Stimulated activated effector memory CD8-positive, alpha-beta T cell treated with anti-CD3 and anti-CD28 coated beads, Interleukin-12 subunit alpha, Interleukin-12 subunit beta, amount 100 ng/mL, for 72 hours (primary cell): ENCODE measurements around the gene AP1S1.
"Not testable (repeated sequence)": the region's sequence is repeated elsewhere in the genome, so short reads cannot be mapped to it uniquely, and the experiment has no call there.

ENCODE experiments used
- ATAC-seq: fragments of 150-1000 bp; cut with Tn5 transposase; 2 replicates; pipeline ENCODE4 v1.10.0; 2021
- DNase-seq, 2 donors: peaks; one replicate each; pipeline ENCODE4 v3.0.0; 2021 to 2022; ENCODE audit warnings: low spot score in 2 of 2
- H3K27ac Mint-ChIP-seq: one replicate; pipeline ENCODE4 v1.8.0; 2022; ENCODE audit warnings: mild to moderate bottlenecking, mixed read lengths
- H3K36me3 Mint-ChIP-seq: one replicate; pipeline ENCODE4 v1.8.0; 2022; ENCODE audit warnings: mild to moderate bottlenecking, mixed read lengths
- H3K4me1 Mint-ChIP-seq: one replicate; pipeline ENCODE4 v1.8.0; 2022; ENCODE audit warnings: mixed read lengths
- H3K4me3 Mint-ChIP-seq: one replicate; pipeline ENCODE4 v1.8.0; 2022; ENCODE audit warnings: mild to moderate bottlenecking, mixed read lengths
- H3K9me3 Mint-ChIP-seq: one replicate; pipeline ENCODE4 v1.8.0; 2022; ENCODE audit warnings: mixed read lengths

The AP1S1 gene

GRCh38 chr7:101186194-101186593 lies 31.9 kb downstream of the AP1S1 start:
- H3K4me3 Mint-ChIP-seq, result no peak overlapping the region
- ATAC-seq (no peak), DNase-seq (no peak)
- H3K36me3 Mint-ChIP-seq, result no peaks in the 10 kb centered on the region
- H3K9me3 Mint-ChIP-seq, result no peaks in the 10 kb centered on the region
- no peak overlapping the region for H3K27ac Mint-ChIP-seq
- H3K4me1 Mint-ChIP-seq, result no peaks in the 10 kb centered on the region

GRCh38 chr7:101186844-101187428 lies 32.7 kb downstream of the AP1S1 start:
- no peaks in the 10 kb centered on the region for H3K4me1 Mint-ChIP-seq
- ATAC-seq (no peak), DNase-seq (no peak)
- H3K27ac Mint-ChIP-seq, result no peak overlapping the region
- no peaks in the 10 kb centered on the region for H3K9me3 Mint-ChIP-seq
- no peaks in the 10 kb centered on the region for H3K36me3 Mint-ChIP-seq
- no peak overlapping the region for H3K4me3 Mint-ChIP-seq

GRCh38 chr7:101189109-101189508 lies 34.8 kb downstream of the AP1S1 start:
- no peaks in the 10 kb centered on the region for H3K36me3 Mint-ChIP-seq
- H3K4me3 Mint-ChIP-seq, result no peak overlapping the region
- DNase-seq (no peak), ATAC-seq (no peak)
- peaks cover 6% of the 10 kb centered on the region for H3K4me1 Mint-ChIP-seq
- no peak overlapping the region for H3K27ac Mint-ChIP-seq
- H3K9me3 Mint-ChIP-seq, result no peaks in the 10 kb centered on the region

- ATAC-seq (no peak), DNase-seq (no peak)
- H3K9me3 Mint-ChIP-seq, result no peaks in the 10 kb centered on the region
- H3K27ac Mint-ChIP-seq, result no peak overlapping the region
- peaks cover 9% of the 10 kb centered on the region for H3K4me1 Mint-ChIP-seq
- no peak overlapping the region for H3K4me3 Mint-ChIP-seq
- H3K36me3 Mint-ChIP-seq, result no peaks in the 10 kb centered on the region
Measured at GRCh38 chr7:101195884-101196283, 41.6 kb downstream of the AP1S1 start.

- no peak overlapping the region for H3K4me3 Mint-ChIP-seq
Measured at GRCh38 chr7:101197991-101198390, 43.7 kb downstream of the AP1S1 start.

GRCh38 chr7:101198476-101198875 lies 44.2 kb downstream of the AP1S1 start:
- H3K4me1 Mint-ChIP-seq, result peaks cover 11% of the 10 kb centered on the region
- no peak for ATAC-seq
- no peaks in the 10 kb centered on the region for H3K9me3 Mint-ChIP-seq
- no peak overlapping the region for H3K4me3 Mint-ChIP-seq
- H3K27ac Mint-ChIP-seq, result no peak overlapping the region
- DNase-seq, result no peak
- no peaks in the 10 kb centered on the region for H3K36me3 Mint-ChIP-seq

More at GRCh38 chr7:101197991-101198390, 43.7 kb downstream of the AP1S1 start:
- DNase-seq, result no peak
- Mint-ChIP-seq H3K27ac (no peak overlapping the region), H3K36me3 (no peaks in the 10 kb centered on the region), H3K9me3 (no peaks in the 10 kb centered on the region), H3K4me1 (peaks cover 10% of the 10 kb centered on the region)
- ATAC-seq, result no peak

- not testable (repeated sequence) for DNase-seq, H3K36me3 Mint-ChIP-seq, H3K9me3 Mint-ChIP-seq, H3K4me3 Mint-ChIP-seq, H3K27ac Mint-ChIP-seq, ATAC-seq
- H3K4me1 Mint-ChIP-seq, result peaks cover 17% of the 10 kb centered on the region
Measured at GRCh38 chr7:101199522-101199921, 45.2 kb downstream of the AP1S1 start.

GRCh38 chr7:101200504-101200861 lies 46.2 kb downstream of the AP1S1 start:
- Mint-ChIP-seq H3K36me3 (no peaks in the 10 kb centered on the region), H3K4me1 (peaks cover 17% of the 10 kb centered on the region), H3K27ac (peak overlapping the region; percentile 10), H3K9me3 (no peaks in the 10 kb centered on the region), H3K4me3 (peak overlapping the region; percentile 37)
- DNase-seq (no peak), ATAC-seq (no peak)

GRCh38 chr7:101200862-101201599 lies 46.8 kb downstream of the AP1S1 start, which contains the start of gene MOGAT3:
MOGAT3 (minus strand) TSS chr7:101201036; CDS start chr7:101200854, 182 bp downstream.
- no peaks in the 10 kb centered on the region for H3K9me3 Mint-ChIP-seq
- ATAC-seq (no peak), DNase-seq (no peak)
- peaks cover 17% of the 10 kb centered on the region for H3K4me1 Mint-ChIP-seq
- H3K27ac Mint-ChIP-seq, result peak within 1 kb of the TSS; percentile 10
- H3K4me3 Mint-ChIP-seq, result peak within 1 kb of the TSS; percentile 37
- no peaks in the 10 kb centered on the region for H3K36me3 Mint-ChIP-seq

GRCh38 chr7:101201695-101202602 lies 47.7 kb downstream of the AP1S1 start:
- DNase-seq, result no peak
- peaks cover 17% of the 10 kb centered on the region for H3K4me1 Mint-ChIP-seq
- no peaks in the 10 kb centered on the region for H3K36me3 Mint-ChIP-seq
- ATAC-seq, result peak; percentile 31
- peak overlapping the region; percentile 37 for H3K4me3 Mint-ChIP-seq
- H3K27ac Mint-ChIP-seq, result no peak overlapping the region
- no peaks in the 10 kb centered on the region for H3K9me3 Mint-ChIP-seq

GRCh38 chr7:101202603-101202918 lies 48.3 kb downstream of the AP1S1 start:
- Mint-ChIP-seq H3K27ac (no peak overlapping the region), H3K36me3 (peaks cover 2% of the 10 kb centered on the region), H3K4me1 (peaks cover 17% of the 10 kb centered on the region), H3K9me3 (no peaks in the 10 kb centered on the region), H3K4me3 (no peak overlapping the region)
- ATAC-seq, result no peak
- DNase-seq, result no peak

GRCh38 chr7:101203740-101204738 lies 49.8 kb downstream of the AP1S1 start:
- peak overlapping the region; percentile 49 for H3K27ac Mint-ChIP-seq
- H3K4me1 Mint-ChIP-seq, result peaks cover 17% of the 10 kb centered on the region
- not testable (repeated sequence) for DNase-seq, H3K9me3 Mint-ChIP-seq, ATAC-seq
- peaks cover 14% of the 10 kb centered on the region for H3K36me3 Mint-ChIP-seq
- peak overlapping the region; percentile 21 for H3K4me3 Mint-ChIP-seq

GRCh38 chr7:101205901-101206664 lies 51.8 kb downstream of the AP1S1 start:
- H3K36me3 Mint-ChIP-seq, result peaks cover 34% of the 10 kb centered on the region
- H3K4me1 Mint-ChIP-seq, result peaks cover 12% of the 10 kb centered on the region
- no peak overlapping the region for H3K27ac Mint-ChIP-seq
- H3K9me3 Mint-ChIP-seq, result no peaks in the 10 kb centered on the region
- no peak for ATAC-seq
- no peak overlapping the region for H3K4me3 Mint-ChIP-seq
- DNase-seq, result no peak

GRCh38 chr7:101206665-101207042 lies 52.4 kb downstream of the AP1S1 start:
- Mint-ChIP-seq H3K27ac (no peak overlapping the region), H3K4me3 (no peak overlapping the region), H3K9me3 (no peaks in the 10 kb centered on the region), H3K36me3 (peaks cover 40% of the 10 kb centered on the region), H3K4me1 (peaks cover 7% of the 10 kb centered on the region)
- ATAC-seq (no peak), DNase-seq (no peak)
